Skin epidermis (tissue), 12 donors: Measurements from ENCODE around the gene NCAPG2.
A peak's percentile ranks its signal among the peaks of the same experiment; 100 is the strongest.

Source experiments
- H3K27ac ChIP-seq, 21 experiments: fragments of 200-600 bp; sonication (generic) in 11 of 21; one replicate each; pipeline ENCODE4 v1.5.0; 2020; ENCODE audit warnings: mild to moderate bottlenecking in 3 of 21, inconsistent platforms in 2 of 21, moderate library complexity in 2 of 21
- H3K4me3 ChIP-seq, 7 experiments: fragments of 200-600 bp; sonication (generic) in 2 of 7; one replicate each; pipeline ENCODE4 v1.5.0; 2020; ENCODE audit warnings: inconsistent platforms in 2 of 7, mild to moderate bottlenecking in 2 of 7, moderate library complexity in 1 of 7

The NCAPG2 gene

GRCh38 chr7:158611541-158611940, 93.1 kb downstream of the NCAPG2 start:
- no peak overlapping the region for H3K4me3 ChIP-seq
- H3K27ac ChIP-seq, result no peak overlapping the region

GRCh38 chr7:158609313-158609974, 95.2 kb downstream of the NCAPG2 start:
- Histone ChIP-seq H3K4me3 (no peak overlapping the region), H3K27ac (no peak overlapping the region)

- no peak overlapping the region for H3K4me3 ChIP-seq
- no peak overlapping the region for H3K27ac ChIP-seq
Observed at GRCh38 chr7:158607563-158607962, 97.0 kb downstream of the NCAPG2 start.

- peak overlapping the region in 1 of 21 experiments; percentile 1 for H3K27ac ChIP-seq
- H3K4me3 ChIP-seq, result no peak overlapping the region
Observed at GRCh38 chr7:158606671-158607424, 97.8 kb downstream of the NCAPG2 start.

DNA sequence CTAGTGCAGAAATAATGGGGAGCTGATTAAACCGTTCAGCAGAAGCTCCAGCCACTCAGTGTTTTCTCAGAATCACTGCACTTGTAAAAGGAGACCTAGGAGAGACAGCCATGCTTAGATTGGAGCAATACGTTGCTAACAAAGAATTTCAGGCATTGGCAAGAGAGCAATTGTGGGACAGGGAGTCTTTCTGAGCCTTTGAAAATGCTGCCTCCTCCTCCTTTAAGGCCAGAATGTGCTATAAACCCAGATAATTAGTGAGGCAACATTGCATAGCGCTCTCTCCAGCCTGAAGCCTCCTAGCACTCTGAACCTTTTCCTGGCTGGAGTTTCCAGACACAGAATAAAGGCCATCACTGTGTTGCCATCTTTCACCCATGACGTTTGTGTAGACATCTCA, 98.5 kb downstream of the NCAPG2 start:
- Histone ChIP-seq H3K27ac (no peak overlapping the region), H3K4me3 (no peak overlapping the region)

DNA sequence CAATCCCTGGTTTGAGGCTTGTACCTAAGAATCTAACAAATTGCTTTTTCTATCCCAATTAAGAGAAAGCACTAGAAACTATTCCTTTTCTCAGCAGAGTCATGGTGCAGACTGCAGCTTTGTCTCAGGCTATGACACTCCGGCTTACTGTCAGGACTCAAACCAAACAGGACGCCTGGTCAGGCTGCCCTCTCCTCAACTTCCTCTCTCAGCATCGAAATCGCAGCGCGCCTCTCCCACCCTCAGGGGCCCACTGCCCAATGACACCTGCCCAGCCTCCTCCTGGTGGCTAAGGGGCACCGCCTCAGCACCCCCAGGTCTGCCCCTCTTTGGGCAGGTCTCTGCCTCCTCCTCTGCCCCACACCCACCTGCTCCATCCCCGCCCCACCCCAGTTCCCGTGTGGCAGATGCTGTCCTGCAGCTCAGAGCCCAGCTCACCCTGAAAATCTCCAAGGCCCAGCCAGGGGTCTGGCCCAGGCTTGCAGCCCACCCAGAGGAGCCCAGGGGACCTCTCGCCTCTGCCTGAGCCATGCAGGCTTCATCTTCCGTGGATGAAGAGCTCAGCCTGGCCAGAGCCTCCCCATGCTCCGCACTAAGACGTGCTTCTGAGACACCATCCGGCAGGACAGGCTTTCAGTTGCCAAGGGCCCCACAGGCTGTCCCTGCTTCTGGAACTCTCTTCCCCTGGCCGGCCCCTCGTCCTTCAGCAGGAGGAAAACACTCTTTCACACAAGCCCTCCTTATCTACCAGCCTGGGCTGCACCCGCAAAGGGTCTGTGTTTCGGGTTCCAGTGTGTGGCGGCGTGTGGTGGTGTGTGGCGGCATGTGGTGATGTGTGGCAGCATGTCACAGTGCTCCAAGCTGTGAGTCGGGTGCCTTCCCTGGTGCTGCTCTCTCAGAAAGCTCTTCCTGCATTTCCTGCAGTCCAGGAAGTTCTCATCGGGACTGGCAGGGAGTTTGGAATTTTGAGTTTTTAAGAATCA, 100.5 kb downstream of the NCAPG2 start:
- Histone ChIP-seq H3K4me3 (no peak overlapping the region), H3K27ac (no peak overlapping the region)

GRCh38 chr7:158602905-158603772, 101.5 kb downstream of the NCAPG2 start:
- no peak overlapping the region for H3K4me3 ChIP-seq
- H3K27ac ChIP-seq, result no peak overlapping the region

DNA sequence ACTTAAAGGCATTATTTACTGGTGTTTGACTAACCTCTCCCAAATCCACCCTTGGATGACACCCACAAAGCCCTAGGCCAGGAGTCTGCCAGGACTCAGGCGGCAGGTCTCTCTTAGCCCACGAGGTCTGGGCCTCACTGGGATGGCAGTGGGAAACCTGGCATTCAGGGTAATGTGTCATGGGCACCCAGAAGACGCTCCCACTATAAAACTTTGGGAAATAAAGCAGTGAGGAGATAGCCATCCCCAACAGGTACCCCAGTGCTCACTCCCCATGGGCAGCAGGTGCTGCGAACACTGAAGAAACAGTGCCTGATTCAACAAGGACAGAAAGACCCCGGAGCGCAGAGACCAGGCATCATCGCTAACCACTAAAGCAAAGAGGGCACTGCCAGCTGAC, 102.6 kb downstream of the NCAPG2 start:
- Histone ChIP-seq H3K4me3 (no peak overlapping the region), H3K27ac (no peak overlapping the region)

DNA sequence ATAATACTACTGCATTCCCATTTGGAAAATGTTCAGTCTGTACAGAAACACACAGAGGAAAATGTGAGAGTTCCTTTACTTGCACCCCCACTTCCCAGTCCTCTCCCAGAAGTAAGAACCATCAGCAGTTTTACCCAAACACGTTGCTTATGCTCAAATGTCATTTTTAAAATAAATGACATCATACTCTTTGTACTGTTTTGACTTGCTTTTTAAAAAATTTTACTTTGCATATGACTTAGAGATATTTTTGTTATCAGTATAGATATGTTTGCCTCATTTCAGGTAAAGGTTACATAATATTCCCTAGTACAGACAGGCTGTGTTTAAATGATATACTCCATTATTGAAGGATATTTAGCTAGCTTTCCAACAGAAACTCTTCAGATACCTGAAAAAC, 103.5 kb downstream of the NCAPG2 start:
- Histone ChIP-seq H3K27ac (no peak overlapping the region), H3K4me3 (no peak overlapping the region)

DNA sequence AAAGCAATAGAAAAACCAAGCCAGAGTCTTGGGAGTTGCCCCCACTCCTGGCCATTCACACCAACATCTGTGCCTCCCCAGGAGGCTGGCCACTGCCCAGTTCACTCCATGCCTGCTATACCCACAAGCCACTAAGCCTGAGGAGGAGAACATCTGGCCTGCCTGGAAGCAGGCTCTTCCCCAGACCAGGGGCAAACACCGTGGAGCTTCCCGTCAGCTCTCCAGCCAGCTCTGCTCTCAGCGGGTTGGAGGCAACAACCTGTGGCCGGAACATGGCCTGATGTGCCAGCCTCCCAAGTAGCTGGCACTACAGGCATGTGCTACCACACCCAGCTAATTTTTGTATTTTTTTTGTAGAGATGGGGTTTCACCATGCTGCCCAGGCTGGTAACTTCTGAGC, 107.9 kb downstream of the NCAPG2 start:
- no peak overlapping the region for H3K27ac ChIP-seq
- H3K4me3 ChIP-seq, result no peak overlapping the region

DNA sequence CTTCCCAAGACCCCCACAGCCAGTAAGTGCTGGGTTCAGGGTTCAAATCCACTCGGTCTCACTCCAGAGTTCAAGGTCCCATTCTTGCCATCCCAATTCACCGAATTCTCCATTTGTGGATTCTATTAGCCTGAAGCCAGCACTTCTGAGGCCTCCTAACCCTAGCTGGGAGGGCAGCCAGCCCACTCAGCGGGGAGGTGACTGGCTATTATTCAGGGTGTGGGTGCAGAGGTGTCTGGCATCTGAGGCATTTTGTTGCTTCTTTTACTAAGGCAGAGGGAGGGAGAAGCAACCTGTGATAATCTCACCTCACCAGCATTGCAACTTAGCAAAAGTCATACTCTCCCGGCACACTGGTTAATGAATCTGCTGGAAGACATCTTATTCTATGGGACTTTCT, 108.3 kb downstream of the NCAPG2 start:
- Histone ChIP-seq H3K4me3 (no peak overlapping the region), H3K27ac (no peak overlapping the region)

DNA sequence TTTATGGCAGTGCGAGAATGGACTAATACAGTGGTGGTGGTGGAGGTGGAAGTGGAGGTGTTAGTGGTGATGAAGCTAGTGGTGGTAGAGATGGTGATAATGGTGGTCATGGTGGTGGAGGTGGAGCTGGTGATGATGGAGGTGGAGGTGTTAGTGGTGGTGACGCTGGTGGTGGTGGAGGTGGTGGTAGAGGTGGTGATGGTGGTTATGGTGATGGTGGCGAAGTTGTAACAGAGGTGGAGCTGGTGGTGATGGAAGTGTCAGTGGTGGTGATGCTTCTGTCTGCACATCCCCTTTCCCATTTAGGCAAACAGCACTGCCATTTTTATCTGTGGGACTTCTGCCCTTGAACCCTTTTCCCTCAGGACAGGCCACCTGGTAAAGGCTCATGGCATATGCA, 109.5 kb downstream of the NCAPG2 start:
- H3K4me3 ChIP-seq, result no peak overlapping the region
- H3K27ac ChIP-seq, result no peak overlapping the region

DNA sequence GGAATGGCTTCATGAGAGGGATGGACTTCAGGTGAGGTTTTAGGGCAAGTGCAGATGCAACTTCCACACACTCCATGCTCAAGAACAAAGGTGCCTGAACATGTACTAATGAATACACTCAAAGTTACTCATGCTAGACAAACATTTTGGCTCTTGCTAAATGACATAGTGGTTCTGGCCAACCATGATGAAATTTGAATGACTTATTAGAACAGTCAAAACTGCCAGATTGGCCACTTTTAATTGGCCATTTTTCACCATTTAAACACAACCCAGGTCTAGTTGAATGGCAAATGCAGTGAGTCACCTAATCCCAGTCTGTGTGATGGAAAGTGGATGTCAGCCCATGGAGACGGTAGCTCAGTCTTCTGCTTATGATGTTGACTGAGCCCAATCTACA, 112.1 kb downstream of the NCAPG2 start:
- no peak overlapping the region for H3K27ac ChIP-seq

DNA sequence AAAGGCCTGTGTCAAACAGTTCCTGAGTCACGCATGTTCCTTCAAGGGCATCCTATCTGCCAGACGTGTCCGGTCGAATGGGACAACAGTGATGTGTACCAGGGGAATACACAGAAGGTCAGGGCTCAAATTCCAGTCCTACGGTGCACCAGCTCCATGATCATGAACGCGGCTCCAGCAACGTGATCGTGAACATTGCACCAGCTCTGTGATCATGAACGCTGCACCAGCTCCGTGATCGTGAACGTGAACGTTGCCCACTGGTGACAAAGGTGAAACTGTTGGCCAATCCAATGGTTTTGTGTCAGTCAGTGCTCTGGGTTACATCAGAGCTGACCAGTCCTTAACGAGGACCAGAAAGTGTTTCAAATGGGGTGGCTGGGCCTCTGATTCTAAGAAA, 112.7 kb downstream of the NCAPG2 start:
- H3K4me3 ChIP-seq, result no peak overlapping the region

More for the DNA sequence above, 112.1 kb downstream of the NCAPG2 start:
- H3K4me3 ChIP-seq, result no peak overlapping the region

GRCh38 chr7:158590181-158590530, 114.4 kb downstream of the NCAPG2 start:
- H3K27ac ChIP-seq, result no peak overlapping the region

More for the DNA sequence above, 112.7 kb downstream of the NCAPG2 start:
- H3K27ac ChIP-seq, result no peak overlapping the region

GRCh38 chr7:158589653-158590052, 115.0 kb downstream of the NCAPG2 start:
- no peak overlapping the region for H3K4me3 ChIP-seq
- no peak overlapping the region for H3K27ac ChIP-seq

More at GRCh38 chr7:158590181-158590530, 114.4 kb downstream of the NCAPG2 start:
- no peak overlapping the region for H3K4me3 ChIP-seq

DNA sequence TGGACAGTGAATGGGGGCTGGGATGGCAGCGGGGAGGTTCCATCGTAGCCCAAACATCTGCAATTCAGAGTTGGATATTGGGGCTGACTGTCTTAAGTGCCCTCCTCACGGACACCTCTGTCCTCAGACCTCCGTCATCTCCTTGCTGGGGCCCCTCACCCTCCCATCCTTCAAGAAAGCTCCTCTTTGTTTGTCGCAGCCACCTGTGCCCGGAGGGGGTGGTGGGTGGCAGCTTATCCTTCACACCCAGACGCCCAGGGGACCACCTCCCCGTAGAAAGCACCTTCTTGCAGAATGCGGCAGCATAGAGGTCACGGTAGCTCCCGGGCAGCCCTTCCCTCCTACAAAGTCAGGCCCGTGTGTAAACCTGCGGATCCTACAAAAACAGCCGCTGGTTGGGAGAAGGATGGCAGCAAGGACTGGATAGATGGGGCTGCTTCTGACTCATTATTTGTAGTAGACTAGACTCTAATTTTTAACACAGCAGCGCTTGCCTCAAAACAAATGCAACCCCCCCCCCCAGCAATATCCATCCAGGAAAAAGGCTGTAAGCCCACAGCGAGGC, 115.6 kb downstream of the NCAPG2 start:
- Histone ChIP-seq H3K4me3 (no peak overlapping the region), H3K27ac (no peak overlapping the region)

DNA sequence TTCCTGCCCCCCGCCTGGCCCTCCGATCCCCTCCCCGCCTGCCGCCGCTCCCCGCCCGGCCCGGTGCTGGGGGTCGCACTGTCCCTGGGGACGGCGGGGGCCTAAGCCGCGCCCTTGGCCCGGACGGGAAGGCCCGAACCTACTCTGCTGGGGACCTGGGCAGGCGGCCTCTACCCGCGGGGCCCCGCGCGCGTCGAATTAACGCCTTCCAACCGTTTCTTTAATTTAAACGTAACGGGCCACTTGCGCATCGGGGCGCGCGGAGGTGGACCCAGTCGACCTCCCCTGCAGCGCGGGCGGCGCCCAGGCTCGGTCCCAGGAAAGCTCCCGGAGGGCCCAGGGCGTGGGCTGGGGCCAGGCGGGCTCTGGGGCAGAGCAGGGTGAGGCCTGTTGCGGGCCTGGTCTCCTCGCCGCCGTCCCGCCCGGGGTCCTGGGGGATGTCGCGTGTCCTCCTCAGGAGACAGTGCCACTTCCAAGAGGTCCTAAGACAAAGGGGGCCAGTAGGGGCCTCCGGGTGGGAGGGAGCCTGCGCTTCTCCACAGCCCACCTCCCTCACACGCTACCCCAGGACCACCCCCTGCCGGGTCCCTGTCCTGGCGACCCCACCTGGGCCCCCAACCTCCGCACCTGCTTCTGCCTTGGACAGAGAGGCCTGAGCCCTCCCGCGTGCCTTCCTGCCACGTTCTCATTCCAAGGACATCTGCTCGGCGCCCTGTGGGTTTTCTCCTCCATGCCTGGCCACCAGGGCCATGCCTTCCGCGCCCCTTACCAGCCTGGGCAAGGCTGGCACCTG, 116.3 kb downstream of the NCAPG2 start:
- no peak overlapping the region for H3K27ac ChIP-seq
- peak overlapping the region in 4 of 7 experiments; percentile 12 to 31 (median 24) for H3K4me3 ChIP-seq
